Glutamatergic neuron (in vitro differentiated cells): ENCODE data around the gene TRAF3IP1. TPM values are rescaled to one million over a fixed set of nuclear protein-coding genes. Genes with fewer than 3 reads are reported as not detected.

ENCODE experiments used
- DNase-seq: peaks from one replicate; pipeline ENCODE4 v3.0.0; 2022
- H3K27ac Mint-ChIP-seq: one replicate; pipeline ENCODE4 v1.8.0; 2020; ENCODE audit warnings: mild to moderate bottlenecking, mixed read lengths, inconsistent platforms; ENCODE audit not compliant: unreplicated experiment
- H3K27me3 Mint-ChIP-seq: one replicate; pipeline ENCODE4 v1.8.0; 2020; ENCODE audit warnings: mild to moderate bottlenecking, moderate library complexity, mixed read lengths, inconsistent platforms; ENCODE audit not compliant: unreplicated experiment
- H3K36me3 Mint-ChIP-seq: one replicate; pipeline ENCODE4 v1.8.0; 2020; ENCODE audit warnings: mild to moderate bottlenecking, mixed read lengths, inconsistent platforms; ENCODE audit not compliant: unreplicated experiment
- H3K4me1 Mint-ChIP-seq: one replicate; pipeline ENCODE4 v1.8.0; 2020; ENCODE audit warnings: mild to moderate bottlenecking, low read depth, mixed read lengths, inconsistent platforms; ENCODE audit not compliant: unreplicated experiment
- H3K4me3 Mint-ChIP-seq: one replicate; pipeline ENCODE4 v1.8.0; 2020; ENCODE audit warnings: mild to moderate bottlenecking, mixed read lengths, inconsistent platforms; ENCODE audit not compliant: unreplicated experiment
- H3K9me3 Mint-ChIP-seq: one replicate; pipeline ENCODE4 v1.8.0; 2020; ENCODE audit warnings: mild to moderate bottlenecking, moderate library complexity, mixed read lengths, inconsistent platforms; ENCODE audit not compliant: unreplicated experiment
- CTCF ChIP-seq: fragments of 200-600 bp; sonication (generic); IDR thresholded peaks from one replicate; pipeline ENCODE4 v1.5.0; 2021; ENCODE audit not compliant: partially characterized antibody, unreplicated experiment
- total RNA-seq: library from RNA; stranded (reverse); fragmentation: NEBNext Ultra II Directional; extraction: Animal tissue kit (Norgen Biotek cat#: 25700); gene quantifications from one replicate; pipeline ENCODE4 v1.2.1, GENCODE V29; 2021; ENCODE audit not compliant: unreplicated experiment

TRAF3IP1 gene
- total RNA-seq, 1 donor from 2014 or later, result 10.3 TPM

GRCh38 chr2:238350150-238350897 lies 30.0 kb downstream of the TRAF3IP1 start:
- no peaks in the 10 kb centered on the region for H3K4me1 Mint-ChIP-seq
- no peak overlapping the region for H3K27ac Mint-ChIP-seq
- H3K27me3 Mint-ChIP-seq, result peaks cover 2% of the 10 kb centered on the region
- TF ChIP-seq CTCF, result no peak
- no peak overlapping the region for H3K4me3 Mint-ChIP-seq
- peaks cover 1% of the 10 kb centered on the region for H3K9me3 Mint-ChIP-seq
- no peaks in the 10 kb centered on the region for H3K36me3 Mint-ChIP-seq
- DNase-seq, result no peak

- DNase-seq, result no peak
- Mint-ChIP-seq H3K4me3 (no peak overlapping the region), H3K27ac (no peak overlapping the region), H3K4me1 (no peaks in the 10 kb centered on the region), H3K36me3 (no peaks in the 10 kb centered on the region), H3K9me3 (peaks cover 1% of the 10 kb centered on the region), H3K27me3 (peaks cover 2% of the 10 kb centered on the region)
- no peak for TF ChIP-seq CTCF
These were observed 31.0 kb downstream of the TRAF3IP1 start for GRCh38 chr2:238351315-238351714.

- no peaks in the 10 kb centered on the region for H3K4me1 Mint-ChIP-seq
- H3K36me3 Mint-ChIP-seq, result no peaks in the 10 kb centered on the region
- no peaks in the 10 kb centered on the region for H3K9me3 Mint-ChIP-seq
- no peak overlapping the region for H3K4me3 Mint-ChIP-seq
- no peaks in the 10 kb centered on the region for H3K27me3 Mint-ChIP-seq
- no peak overlapping the region for H3K27ac Mint-ChIP-seq
- no peak for TF ChIP-seq CTCF
- DNase-seq, result no peak
These were observed 32.0 kb downstream of the TRAF3IP1 start for GRCh38 chr2:238352361-238352760.

- no peak overlapping the region for H3K27ac Mint-ChIP-seq
- TF ChIP-seq CTCF, result no peak
- no peaks in the 10 kb centered on the region for H3K27me3 Mint-ChIP-seq
- peaks cover 2% of the 10 kb centered on the region for H3K9me3 Mint-ChIP-seq
- H3K4me3 Mint-ChIP-seq, result no peak overlapping the region
- peaks cover 5% of the 10 kb centered on the region for H3K36me3 Mint-ChIP-seq
- no peak for DNase-seq
- H3K4me1 Mint-ChIP-seq, result peaks cover 1% of the 10 kb centered on the region
These were observed 38.5 kb downstream of the TRAF3IP1 start for GRCh38 chr2:238358769-238359168.

- no peak for DNase-seq
- H3K4me3 Mint-ChIP-seq, result no peak overlapping the region
- H3K27ac Mint-ChIP-seq, result no peak overlapping the region
- H3K36me3 Mint-ChIP-seq, result peaks cover 5% of the 10 kb centered on the region
- peaks cover 2% of the 10 kb centered on the region for H3K9me3 Mint-ChIP-seq
- H3K27me3 Mint-ChIP-seq, result no peaks in the 10 kb centered on the region
- TF ChIP-seq CTCF, result no peak
- H3K4me1 Mint-ChIP-seq, result peaks cover 1% of the 10 kb centered on the region
These were observed 39.1 kb downstream of the TRAF3IP1 start for GRCh38 chr2:238359403-238359802.
